IMR-90 (cell line): ENCODE measurements around the gene APOL2. TPM values are rescaled to one million over a fixed set of nuclear protein-coding genes. Genes with fewer than 3 reads are reported as not detected.

Experiments used
- ATAC-seq: fragments of 200-7000 bp; cut with Tn5 transposase; 2 replicates; pipeline ENCODE4 v1.9.1; 2020; ENCODE audit warnings: low read depth, mild to moderate bottlenecking, moderate library complexity
- BruUV-seq: library from RNA; stranded (reverse); fragments of 400-500 nt; replicated peaks from 2 replicates; lab custom pipeline; 2021; lab: Mats Ljungman, UMichigan
- CTCF ChIA-PET: fragments of 300-600 bp; formaldehyde crosslinking; extraction: SDS; loops from one replicate; lab custom pipeline; 2021; ENCODE audit warnings: antibody characterized with exemption; lab: Yijun Ruan, JAX
- POLR2A ChIA-PET: fragments of 300-600 bp; sonication (Branson Sonifier 250); formaldehyde crosslinking; loops from one replicate; lab custom pipeline; 2022; ENCODE audit warnings: antibody characterized with exemption; ENCODE audit not compliant: unreplicated experiment; lab: Charles Lee
- DNase-seq: peaks from one replicate; pipeline ENCODE4 v3.0.0; 2013
- H2AFZ ChIP-seq: replicated peaks from 2 replicates; pipeline ENCODE3; 2013; ENCODE audit warnings: low read length, mild to moderate bottlenecking; ENCODE audit not compliant: poor library complexity
- H2AK5ac ChIP-seq: 2 replicates; pipeline ENCODE4 v1.6.1; 2013; ENCODE audit warnings: low read depth, low read length, inconsistent platforms
- H2AK9ac ChIP-seq: replicated peaks from 2 replicates; pipeline ENCODE3; 2013; ENCODE audit warnings: mild to moderate bottlenecking, low read depth, low read length, moderate library complexity; ENCODE audit not compliant: poor library complexity
- H2BK120ac ChIP-seq: 2 replicates; pipeline ENCODE4 v1.6.1; 2013; ENCODE audit warnings: low read depth, low read length, inconsistent platforms
- H2BK15ac ChIP-seq: 3 replicates; pipeline ENCODE4 v1.6.1; 2013; ENCODE audit warnings: low read depth, low read length, inconsistent platforms
- H2BK20ac ChIP-seq: 2 replicates; pipeline ENCODE4 v1.6.1; 2013; ENCODE audit warnings: low read depth, mild to moderate bottlenecking, inconsistent platforms, low read length, moderate library complexity
- H2BK5ac ChIP-seq: 2 replicates; pipeline ENCODE4 v1.6.1; 2013; ENCODE audit warnings: mild to moderate bottlenecking, low read depth, low read length, inconsistent platforms; ENCODE audit not compliant: poor library complexity, severe bottlenecking
- H3K14ac ChIP-seq: replicated peaks from 2 replicates; pipeline ENCODE4 v1.6.1; 2013; ENCODE audit warnings: low read depth, low read length, inconsistent platforms
- H3K18ac ChIP-seq: 2 replicates; pipeline ENCODE4 v1.6.1; 2013; ENCODE audit warnings: low read depth, low read length, control low read depth
- H3K23ac ChIP-seq: 2 replicates; pipeline ENCODE4 v1.6.1; 2013; ENCODE audit warnings: low read depth, low read length, inconsistent platforms
- H3K27ac ChIP-seq: 2 replicates; pipeline ENCODE4 v1.5.1; 2013; ENCODE audit warnings: mild to moderate bottlenecking, control low read depth, low read length; ENCODE audit not compliant: insufficient read depth
- H3K27me3 ChIP-seq: 2 replicates; pipeline ENCODE4 v1.6.1; 2013; ENCODE audit warnings: low read length; ENCODE audit not compliant: control insufficient read depth, insufficient read depth
- H3K36me3 ChIP-seq: 2 replicates; pipeline ENCODE4 v1.6.1; 2013; ENCODE audit warnings: low read length, mixed read lengths; ENCODE audit not compliant: control insufficient read depth, insufficient read depth
- H3K4ac ChIP-seq: 2 replicates; pipeline ENCODE4 v1.6.1; 2013; ENCODE audit warnings: low read depth, low read length, inconsistent platforms
- H3K4me1 ChIP-seq: 2 replicates; pipeline ENCODE4 v1.6.1; 2013; ENCODE audit warnings: low read length, mixed read lengths; ENCODE audit not compliant: control insufficient read depth, insufficient read depth
- H3K4me2 ChIP-seq: 2 replicates; pipeline ENCODE4 v1.6.1; 2013; ENCODE audit warnings: low read depth, mild to moderate bottlenecking, control low read depth, low read length, moderate library complexity
- H3K4me3 ChIP-seq: 2 replicates; pipeline ENCODE4 v1.5.1; 2013; ENCODE audit warnings: low read depth, mild to moderate bottlenecking, control low read depth, low read length, moderate library complexity; ENCODE audit not compliant: insufficient read depth
- H3K56ac ChIP-seq: 2 replicates; pipeline ENCODE4 v1.6.1; 2013; ENCODE audit warnings: low read length, inconsistent platforms; ENCODE audit not compliant: insufficient read depth; ENCODE audit errors: extremely low read depth
- H3K79me1 ChIP-seq, 2 experiments: 2 replicates each; pipeline ENCODE4 v1.6.1; 2013; ENCODE audit warnings: low read length in 2 of 2, inconsistent platforms in 1 of 2, low read depth in 1 of 2
- H3K9ac ChIP-seq: 2 replicates; pipeline ENCODE4 v1.6.1; 2013; ENCODE audit warnings: low read depth, low read length, control low read depth
- H3K9me1 ChIP-seq: 2 replicates; pipeline ENCODE4 v1.6.1; 2013; ENCODE audit warnings: low read length, inconsistent platforms; ENCODE audit not compliant: insufficient read depth
- H3K9me3 ChIP-seq: 2 replicates; pipeline ENCODE4 v1.6.1; 2013; ENCODE audit warnings: low read length; ENCODE audit not compliant: control insufficient read depth, insufficient read depth
- H4K20me1 ChIP-seq: 2 replicates; pipeline ENCODE4 v1.6.1; 2013; ENCODE audit warnings: low read length, inconsistent platforms; ENCODE audit not compliant: insufficient read depth
- H4K5ac ChIP-seq: 2 replicates; pipeline ENCODE4 v1.6.1; 2013; ENCODE audit warnings: mild to moderate bottlenecking, low read depth, low read length, control low read depth
- H4K8ac ChIP-seq, 2 experiments: 2 replicates each; pipeline ENCODE4 v1.6.1; 2013; ENCODE audit warnings: low read depth in 2 of 2, low read length in 2 of 2, control low read depth in 1 of 2, inconsistent platforms in 1 of 2
- H4K91ac ChIP-seq: 2 replicates; pipeline ENCODE4 v1.6.1; 2013; ENCODE audit warnings: low read depth, low read length, inconsistent platforms; ENCODE audit not compliant: insufficient read depth
- MXI1 ChIP-seq: IDR thresholded peaks from 2 replicates; pipeline ENCODE4 v1.6.1; 2012; ENCODE audit warnings: low read depth, mild to moderate bottlenecking, low read length, moderate library complexity, borderline replicate concordance
- WGBS, 2 experiments: methylation state at CpG; one replicate each; pipeline versions ENCODE4 v1.1.5 to v1.1.7; 2013; ENCODE audit warnings: missing lambda C conversion rate in 2 of 2; ENCODE audit not compliant: insufficient read length in 1 of 2; ENCODE audit errors: extremely low coverage in 2 of 2; 5-methylcytosine and 5-hydroxymethylcytosine counted together
- dilution Hi-C: fragments of 300-500 bp; cut with HindIII; formaldehyde crosslinking; loops from one replicate; pipeline ENCODE4 v1.14.3; 2018; ENCODE audit warnings: low sequenced_read_pairs; ENCODE audit not compliant: unreplicated experiment
- in situ Hi-C: fragments of 300-500 bp; cut with MboI; formaldehyde crosslinking; loops from 3 replicates; pipeline ENCODE4 v1.14.3; 2019; ENCODE audit warnings: low sequenced_read_pairs, inconsistent platforms, mixed read lengths
- intact Hi-C: fragments of 100-400 bp; cut with micrococcal nuclease; formaldehyde crosslinking; loops from 2 replicates; pipeline ENCODE4 v1.10.0; 2022
- polyA plus RNA-seq, 3 experiments: library from polyadenylated mRNA; depleted of rRNA; stranded (reverse); fragments of >200 nt; gene quantifications; 2 replicates each; pipeline ENCODE4 v1.2.3, GENCODE V29; 2012; ENCODE audit warnings: low replicate concordance in 1 of 3
- total RNA-seq: library from RNA; depleted of rRNA; stranded (reverse); fragments of >200 nt; gene quantifications from 2 replicates; pipeline ENCODE4 v1.2.3, GENCODE V29; 2012

Gene APOL2
- total and polyA plus RNA-seq, 2 of the 4 experiments (the other 2 are of a cell fraction) = 13.1 to 57.5 TPM

DNA sequence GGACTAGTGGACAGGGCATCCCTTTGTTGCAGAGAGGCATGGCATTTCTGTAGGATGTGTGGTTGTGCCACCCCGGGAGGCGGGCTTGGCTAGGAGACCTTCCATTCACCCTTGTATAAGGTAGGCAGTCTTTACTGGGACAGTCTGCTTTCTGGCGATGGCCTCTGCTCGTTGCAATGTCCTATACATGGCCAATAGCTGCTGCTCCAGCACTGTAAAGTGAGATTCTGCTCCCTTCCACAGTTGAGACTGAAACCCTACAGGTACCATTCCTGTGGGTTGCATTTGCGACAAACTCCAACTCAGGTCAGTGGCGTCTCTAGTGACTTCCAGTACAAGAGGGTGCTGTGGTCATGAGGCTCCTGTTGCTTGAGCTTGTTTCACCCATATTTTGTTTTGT lies 58.4 kb downstream of the APOL2 start:
- H2BK20ac ChIP-seq = no peak overlapping the region
- H3K56ac ChIP-seq = no peak overlapping the region
- no peak for TF ChIP-seq MXI1
- H4K91ac ChIP-seq = no peak overlapping the region
- dilution Hi-C loops (no loop called here), intact Hi-C loops (loop anchor here (1.0 kb wide), 1 partner anchor 36 kb away; no protein-coding TSS in a partner anchor), in situ Hi-C loops (loop anchor here (5.0 kb wide), 1 partner anchor 39 kb away; no protein-coding TSS in a partner anchor)
- H3K18ac ChIP-seq = no peak overlapping the region
- H3K23ac ChIP-seq = no peak overlapping the region
- H3K9me1 ChIP-seq = no peaks in the 10 kb centered on the region; the same call in 1 of the 2 replicates
- no peak overlapping the region for H3K4me3 ChIP-seq
- BruUV-seq = no TSS peak
- H3K4ac ChIP-seq = no peak overlapping the region
- ATAC-seq (no peak), DNase-seq (no peak)
- no peak overlapping the region for H3K4me2 ChIP-seq
- ChIA-PET POLR2A (no interaction called here), CTCF (interaction anchor here (0.6 to 2.0 kb wide), 4 partner anchors 17 to 812 kb away, joined by 3 to 7 read pairs (median 6); partner anchors contain the start of gene APOL3)
- peaks cover 37% of the 10 kb centered on the region for H3K27me3 ChIP-seq
- no peaks in the 10 kb centered on the region for H3K79me1 ChIP-seq
- no peaks in the 10 kb centered on the region for H4K20me1 ChIP-seq
- no peak overlapping the region for H2BK120ac ChIP-seq
- H2BK5ac ChIP-seq = no peak overlapping the region
- no peaks in the 10 kb centered on the region for H3K9me3 ChIP-seq
- no peak overlapping the region for H2AFZ ChIP-seq
- 70% methylated on average over 2 of the region's 6 CpGs; no CpG with 5 or more reads in 1 of the 2 experiments for WGBS, 2 experiments
- H2BK15ac ChIP-seq = no peak overlapping the region
- no peaks in the 10 kb centered on the region for H3K4me1 ChIP-seq
- H4K8ac ChIP-seq = no peak overlapping the region
- H2AK9ac ChIP-seq = no peak overlapping the region
- no peak overlapping the region for H3K14ac ChIP-seq
- no peaks in the 10 kb centered on the region for H3K36me3 ChIP-seq
- H4K5ac ChIP-seq = no peak overlapping the region
- H3K9ac ChIP-seq = no peak overlapping the region
- H2AK5ac ChIP-seq = no peak overlapping the region
- no peak overlapping the region for H3K27ac ChIP-seq
